HG03342 (cell line): ENCODE measurements around the gene EFNB1.

Experiments used
- ATAC-seq: cut with Tn5 transposase; IDR thresholded peaks from one replicate; pipeline ENCODE4 v1.9.1; 2021; ENCODE audit warnings: mild to moderate bottlenecking, moderate library complexity; ENCODE audit not compliant: unreplicated experiment

The EFNB1 gene

DNA sequence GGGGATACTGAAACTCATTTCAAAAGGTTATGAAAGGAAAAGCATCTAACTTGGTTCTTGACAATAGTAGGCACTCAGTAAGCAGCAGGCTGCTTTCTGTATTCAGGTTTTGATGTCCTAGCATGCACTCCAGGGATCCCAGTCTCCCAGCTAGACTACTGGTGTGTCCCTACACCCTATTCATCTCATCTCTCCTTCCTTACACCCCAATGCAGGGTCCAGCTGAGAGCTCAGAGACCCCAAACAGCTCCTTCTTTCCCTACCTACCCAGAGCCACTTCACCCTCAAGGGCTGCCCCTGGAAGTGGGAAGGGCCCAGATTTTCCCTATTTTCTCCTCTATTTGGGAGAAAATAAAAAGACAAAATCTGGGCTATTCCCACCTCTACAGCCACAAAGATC is 1.6 kb upstream of the EFNB1 start:
- ATAC-seq: no peak

DNA sequence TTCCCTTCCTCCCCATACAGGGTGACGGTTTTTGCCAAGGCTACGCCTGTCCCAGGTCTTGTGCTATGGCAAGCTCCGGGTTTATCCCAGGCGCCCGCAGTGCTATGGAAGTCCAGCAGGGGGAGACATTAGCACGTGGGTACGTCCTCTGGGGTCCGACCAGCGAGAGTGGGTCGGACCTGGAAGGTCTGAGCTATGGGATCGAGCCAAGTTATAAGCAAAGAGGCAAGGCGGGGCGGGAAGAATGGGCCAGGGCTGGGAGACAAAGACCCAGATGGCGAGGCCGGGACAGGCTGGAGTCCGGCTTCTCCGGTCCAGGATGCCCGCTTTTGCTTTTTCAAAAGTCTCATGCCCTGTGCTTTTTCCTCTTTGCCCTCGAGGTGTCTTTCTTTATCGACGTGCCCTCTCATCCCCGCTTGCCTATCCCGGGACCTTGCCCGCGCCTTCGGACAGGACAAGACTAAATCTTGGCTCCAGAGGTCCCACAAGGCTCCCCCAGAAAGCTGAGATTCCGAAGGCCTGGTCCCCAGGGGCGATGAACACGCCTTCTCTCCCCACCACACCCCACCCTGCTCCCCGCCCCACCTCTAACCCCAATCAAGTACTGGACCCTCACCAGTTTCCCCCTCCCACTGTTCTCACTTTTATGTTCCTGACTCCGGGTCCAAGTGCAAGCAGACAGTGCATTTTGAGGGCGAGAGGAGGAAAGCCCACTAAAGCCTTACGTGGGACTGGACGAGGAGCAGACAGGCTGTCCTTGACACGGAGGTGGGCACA is 785 bp upstream of the EFNB1 start:
- ATAC-seq: peak; percentile 45

DNA sequence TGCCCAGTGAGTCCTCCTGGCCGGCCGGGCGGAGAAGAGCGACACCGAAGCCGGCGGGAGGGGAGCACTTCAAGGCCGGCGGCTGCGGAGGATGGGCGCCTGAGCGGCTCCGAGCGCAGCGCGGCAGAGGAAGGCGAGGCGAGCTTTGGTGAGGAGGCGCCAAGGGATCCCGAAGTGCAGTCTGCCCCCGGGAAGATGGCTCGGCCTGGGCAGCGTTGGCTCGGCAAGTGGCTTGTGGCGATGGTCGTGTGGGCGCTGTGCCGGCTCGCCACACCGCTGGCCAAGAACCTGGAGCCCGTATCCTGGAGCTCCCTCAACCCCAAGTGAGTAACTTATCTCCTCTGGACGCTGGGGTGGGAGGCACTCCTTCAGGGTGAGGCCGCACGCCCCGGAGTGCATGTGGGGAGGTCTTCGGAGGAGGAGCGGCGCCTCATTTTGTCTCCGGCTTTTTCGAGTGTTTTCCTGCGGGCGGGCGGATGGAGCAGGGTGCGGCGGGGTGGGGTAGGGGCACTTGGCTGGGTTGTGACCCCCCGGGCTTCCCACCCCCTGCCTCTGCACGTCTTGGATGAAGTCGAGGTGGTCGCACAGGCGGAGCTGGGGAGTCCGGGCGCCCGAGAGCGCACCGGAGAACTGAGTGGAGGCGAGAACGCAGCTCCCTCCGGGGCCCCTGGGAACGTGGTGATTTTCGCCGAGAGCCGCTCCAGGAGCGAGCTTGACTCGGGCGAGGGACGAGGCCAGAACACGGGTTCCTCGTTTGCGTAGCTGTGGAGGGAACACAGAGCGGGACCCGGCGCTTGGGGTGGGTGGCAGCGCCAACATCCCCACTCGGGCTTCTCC is 979 bp downstream of the EFNB1 start:
- ATAC-seq: no peak

DNA sequence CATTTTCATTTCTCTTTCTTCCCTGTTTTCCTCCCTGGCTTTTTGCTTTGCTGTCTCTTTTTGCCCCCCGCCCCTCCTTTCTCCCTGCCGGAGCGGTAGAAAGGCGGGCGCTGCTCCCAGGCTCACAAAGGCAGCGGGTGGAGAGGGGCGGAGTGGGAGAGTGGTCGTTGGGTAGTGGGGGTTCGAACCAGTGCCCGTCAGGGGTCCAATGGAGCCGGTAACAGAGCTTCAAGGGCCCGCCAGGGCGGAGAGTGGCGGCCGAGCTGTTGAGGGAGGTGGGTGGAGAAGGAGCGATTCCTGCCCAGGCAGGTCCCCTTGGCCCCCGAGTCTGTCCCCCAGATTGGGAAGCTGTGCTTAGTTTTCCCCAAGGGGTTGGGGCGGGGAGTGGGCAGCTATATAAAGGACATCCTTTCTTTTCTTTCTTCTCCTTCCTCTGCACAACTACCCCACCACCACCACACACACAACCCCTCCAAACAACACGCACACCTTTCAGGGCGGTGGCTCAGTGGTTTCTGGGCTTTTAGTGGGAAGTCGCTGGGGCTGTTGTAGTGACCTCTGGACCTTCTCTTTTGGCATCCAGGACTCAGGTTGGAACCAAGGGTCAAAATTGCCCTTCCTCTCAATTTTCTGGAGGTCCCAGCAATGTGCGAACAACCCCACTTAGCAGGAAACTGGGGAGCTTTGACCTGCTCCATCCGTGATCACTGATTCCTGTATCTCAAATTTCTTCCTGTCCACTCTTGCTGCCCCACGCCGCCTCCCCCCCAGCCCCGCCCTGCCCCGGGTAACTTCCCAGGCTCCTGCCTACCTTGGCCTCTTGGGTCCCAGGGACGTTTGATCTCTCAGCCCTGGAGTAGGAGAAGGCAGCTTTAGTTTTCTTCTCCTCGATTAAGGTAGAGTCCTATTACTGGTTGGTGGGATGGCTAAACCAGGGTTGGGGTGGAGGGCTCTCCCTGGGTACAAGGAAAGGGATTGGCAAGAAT is 1.9 kb downstream of the EFNB1 start:
- ATAC-seq: no peak

DNA sequence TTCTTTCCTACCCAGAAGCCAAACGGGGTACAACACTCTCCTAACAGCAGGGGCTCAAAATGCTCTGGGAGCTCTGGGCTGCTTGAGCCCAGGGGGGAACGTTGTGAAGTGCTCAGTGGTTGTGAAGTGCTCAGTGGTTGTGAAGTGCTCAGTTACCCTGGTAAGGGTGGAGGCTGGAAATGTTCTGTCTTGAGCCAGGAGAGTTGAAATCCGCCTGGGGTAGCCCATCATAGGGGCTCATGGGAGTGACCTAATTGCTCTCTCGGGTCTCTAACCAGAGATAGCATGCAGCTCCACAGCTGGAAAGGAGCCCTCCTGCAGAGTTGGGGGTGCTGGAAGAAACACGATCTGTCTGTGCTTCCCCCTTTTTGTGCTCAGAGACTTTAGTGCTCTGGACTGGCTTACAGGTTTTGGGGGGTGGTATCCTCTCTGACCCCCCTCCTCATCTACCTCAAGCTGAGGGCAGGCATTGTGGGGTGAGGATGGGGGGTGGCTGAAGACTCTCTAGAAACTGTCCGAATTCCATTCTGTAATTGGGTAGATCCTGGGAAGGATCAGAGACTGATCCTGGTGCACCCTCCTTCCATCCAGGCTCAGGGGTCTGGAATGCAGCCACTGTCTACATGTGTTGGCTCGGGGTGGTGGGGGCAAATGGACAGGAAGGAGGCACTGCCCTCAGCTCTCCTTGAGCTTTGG is 2.7 kb downstream of the EFNB1 start:
- ATAC-seq: no peak

DNA sequence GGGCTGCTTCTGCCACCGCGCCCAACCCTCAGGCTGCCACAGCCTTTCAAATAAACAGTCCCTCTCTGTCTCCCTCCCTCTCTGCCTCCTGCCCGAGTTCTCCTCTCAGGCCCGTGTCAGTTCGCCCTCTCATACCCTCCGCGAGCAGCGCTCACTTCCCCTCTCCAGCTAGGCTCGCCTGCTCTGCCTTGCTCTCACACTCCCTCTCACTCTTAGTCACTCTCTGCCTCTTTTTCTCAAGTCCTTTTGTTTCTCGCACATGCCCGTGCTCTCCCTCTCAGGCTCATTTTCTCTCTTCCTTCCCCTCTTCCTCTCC is 3.2 kb downstream of the EFNB1 start:
- ATAC-seq: peak; percentile 42

DNA sequence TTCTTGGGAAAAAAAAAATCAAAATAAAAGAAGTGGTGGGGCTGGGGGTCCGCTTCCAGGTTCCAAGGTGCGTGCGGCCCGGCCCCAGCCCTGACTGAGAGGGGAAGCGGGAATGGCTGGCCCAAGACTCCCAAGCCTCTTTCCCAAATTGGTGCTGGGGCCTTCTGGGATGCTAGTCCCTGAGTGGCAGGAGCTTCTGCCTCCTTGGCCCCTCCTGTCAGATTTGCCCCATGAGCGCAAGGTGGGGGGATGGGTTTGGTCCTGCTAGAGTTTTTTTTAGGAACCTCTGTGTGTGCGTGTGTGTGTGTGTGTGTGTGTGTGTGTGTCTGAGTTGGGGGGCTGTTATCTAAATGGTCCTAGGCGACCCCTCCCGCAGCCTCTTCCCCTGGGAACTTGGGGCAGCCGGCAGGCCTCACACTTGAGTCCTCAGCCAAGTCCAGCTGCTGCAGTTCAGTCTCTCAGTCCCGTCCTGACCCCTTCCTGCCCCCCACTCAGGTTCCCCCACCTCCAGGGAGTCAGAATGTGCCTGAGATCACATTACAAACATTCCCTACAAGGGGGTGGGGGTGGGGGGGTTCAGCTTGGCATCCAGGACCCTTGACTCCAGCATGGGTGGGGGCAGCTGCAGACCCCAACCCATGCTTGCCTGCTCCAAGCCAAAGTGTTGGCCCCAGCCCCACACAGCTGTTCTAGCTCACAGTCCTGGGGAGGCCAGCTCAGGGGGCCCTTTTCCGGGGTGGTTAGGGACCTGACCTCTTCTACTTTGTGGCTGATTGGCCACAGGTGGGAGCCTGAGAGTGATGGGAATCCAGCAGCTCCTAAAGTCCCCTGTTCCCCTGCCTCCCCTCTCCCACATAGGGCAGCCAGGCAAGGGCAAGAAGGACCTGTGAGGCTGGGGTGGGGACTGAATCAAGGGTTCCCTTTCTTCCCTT is 4.0 kb downstream of the EFNB1 start:
- ATAC-seq: no peak

DNA sequence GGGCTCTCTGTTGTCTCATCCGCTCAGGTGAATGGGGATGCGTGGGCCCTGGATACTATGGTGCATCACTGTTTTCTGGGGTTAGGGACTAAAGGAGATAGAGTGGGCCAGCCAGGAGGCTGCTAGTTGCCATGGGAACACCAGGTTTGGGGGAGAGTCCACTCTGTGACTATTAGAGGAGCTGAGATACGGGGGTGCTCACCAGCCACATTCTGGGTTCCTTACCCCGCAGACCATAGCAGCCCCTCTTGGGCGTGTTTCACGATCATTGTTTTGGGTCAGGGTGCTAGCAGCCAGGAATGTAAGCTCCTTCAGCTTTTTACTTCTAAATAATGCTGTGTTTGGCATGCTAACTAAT is 4.6 kb downstream of the EFNB1 start:
- no peak for ATAC-seq

DNA sequence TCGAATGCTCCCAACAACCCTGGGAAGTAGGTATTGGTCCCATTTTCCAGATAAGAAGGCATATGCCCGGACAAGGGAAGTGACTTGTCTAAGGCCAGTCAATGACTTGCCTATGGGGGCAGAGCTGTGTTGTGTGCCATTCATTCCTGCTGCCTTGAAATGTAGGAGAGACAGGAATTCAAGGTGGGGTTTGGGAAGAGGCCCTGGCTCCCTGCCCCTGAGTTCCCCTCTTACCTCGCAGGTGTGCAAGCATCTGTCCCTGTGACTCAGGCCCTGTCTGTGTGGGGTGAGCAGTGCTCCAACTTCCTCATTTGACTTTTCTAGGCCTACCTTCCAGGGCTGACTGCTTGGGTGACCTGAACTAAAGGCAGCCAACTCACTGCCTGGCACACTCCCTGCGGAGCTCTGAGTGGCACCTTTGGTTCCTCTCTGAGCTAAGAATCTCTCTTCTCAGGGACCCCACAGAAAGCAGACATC is 5.1 kb downstream of the EFNB1 start:
- no peak for ATAC-seq

DNA sequence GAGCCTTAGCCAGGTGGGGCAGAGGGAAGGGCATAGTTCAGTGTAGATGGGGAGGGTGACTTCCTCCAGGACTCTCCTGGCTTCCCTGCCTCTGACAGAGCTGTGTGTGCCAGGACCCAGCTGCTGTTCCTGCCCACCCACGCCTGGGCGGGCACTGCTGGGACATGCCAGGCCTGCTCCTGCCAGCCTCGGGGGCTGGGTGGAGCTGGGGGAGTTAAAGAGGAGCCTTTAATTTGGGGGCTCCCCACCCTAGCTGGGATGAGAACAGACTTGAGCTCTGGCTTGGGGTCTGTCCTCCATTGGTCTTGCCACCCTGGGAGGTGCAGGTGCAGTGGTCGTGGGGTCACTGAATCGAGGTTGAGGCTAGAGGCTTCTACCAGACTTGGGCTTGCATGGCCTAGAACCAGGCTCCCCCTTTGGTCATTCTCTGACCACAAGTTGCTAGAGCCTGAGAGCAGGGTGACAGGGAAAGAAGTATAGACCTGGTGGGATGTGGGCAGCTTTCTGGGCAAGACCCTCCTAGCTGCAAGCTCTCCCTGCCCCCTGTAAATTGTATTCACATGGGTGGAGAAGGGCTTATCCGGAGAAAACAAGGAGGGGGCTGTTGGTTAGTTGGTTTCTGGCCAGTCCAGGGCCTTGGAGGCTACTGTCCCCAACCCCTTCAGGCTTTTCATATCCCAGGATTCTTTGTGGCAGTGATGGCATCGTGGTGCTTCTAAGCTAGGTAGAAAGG is 5.7 kb downstream of the EFNB1 start:
- no peak for ATAC-seq

DNA sequence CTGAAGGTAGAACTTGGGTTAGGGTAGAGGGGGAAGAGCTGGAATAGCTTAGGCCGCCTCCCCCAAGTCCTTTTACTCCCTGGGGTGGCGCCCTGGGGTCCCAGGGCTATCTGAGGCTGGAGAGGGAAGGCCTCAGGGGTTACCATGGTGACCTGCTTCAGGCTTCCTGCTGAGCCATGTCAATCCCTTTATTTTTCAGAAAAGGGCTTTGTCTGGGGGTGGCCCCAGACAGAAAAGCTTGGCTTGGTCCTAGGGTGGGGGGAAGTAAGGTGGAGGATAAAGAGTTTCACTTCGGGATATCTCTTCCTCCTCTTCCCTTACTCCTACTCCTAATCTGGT is 6.3 kb downstream of the EFNB1 start:
- ATAC-seq: no peak

DNA sequence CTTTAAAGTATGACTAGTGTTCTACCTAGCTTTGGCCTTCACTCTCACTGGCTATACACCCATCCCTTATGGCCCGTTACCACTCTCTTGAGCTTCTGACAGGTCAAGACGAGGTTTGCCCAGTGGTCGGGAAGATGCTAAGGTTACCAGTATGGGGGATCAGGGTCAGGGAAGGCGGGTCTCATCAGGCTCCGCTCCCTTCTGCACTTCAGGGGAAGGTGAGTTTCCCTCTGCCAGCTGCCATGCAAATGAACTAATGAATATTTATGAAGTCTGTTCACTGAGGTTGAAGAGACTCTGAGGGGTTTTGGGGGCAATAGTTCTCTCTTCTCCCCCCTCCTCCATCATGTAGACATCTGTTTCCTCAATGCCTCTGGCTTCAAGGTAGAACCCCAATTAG is 6.6 kb downstream of the EFNB1 start:
- no peak for ATAC-seq

DNA sequence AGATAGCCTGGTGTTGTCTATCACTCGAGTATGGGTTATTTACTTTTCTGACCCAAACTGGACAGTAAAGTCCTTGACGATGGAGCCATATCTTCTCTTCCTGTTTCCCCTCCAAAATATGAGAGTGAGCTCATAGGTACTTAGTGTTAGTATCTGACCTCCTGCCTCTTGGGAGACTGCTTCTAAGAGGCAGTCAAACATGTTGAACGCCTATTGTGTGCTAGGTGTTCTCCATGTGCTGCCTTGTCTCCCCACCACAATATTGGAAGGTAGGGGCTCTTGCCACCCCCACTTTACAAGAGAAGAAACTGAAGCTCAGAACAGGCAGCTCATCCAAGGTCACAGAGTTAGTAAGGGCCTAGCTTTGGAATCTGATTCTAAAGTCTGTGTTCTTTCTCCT is 8.3 kb downstream of the EFNB1 start:
- no peak for ATAC-seq

DNA sequence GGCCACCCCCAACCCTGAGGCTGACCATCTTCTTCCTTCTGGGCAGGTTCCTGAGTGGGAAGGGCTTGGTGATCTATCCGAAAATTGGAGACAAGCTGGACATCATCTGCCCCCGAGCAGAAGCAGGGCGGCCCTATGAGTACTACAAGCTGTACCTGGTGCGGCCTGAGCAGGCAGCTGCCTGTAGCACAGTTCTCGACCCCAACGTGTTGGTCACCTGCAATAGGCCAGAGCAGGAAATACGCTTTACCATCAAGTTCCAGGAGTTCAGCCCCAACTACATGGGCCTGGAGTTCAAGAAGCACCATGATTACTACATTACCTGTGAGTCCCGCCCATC is 9.7 kb downstream of the EFNB1 start:
- ATAC-seq: no peak

DNA sequence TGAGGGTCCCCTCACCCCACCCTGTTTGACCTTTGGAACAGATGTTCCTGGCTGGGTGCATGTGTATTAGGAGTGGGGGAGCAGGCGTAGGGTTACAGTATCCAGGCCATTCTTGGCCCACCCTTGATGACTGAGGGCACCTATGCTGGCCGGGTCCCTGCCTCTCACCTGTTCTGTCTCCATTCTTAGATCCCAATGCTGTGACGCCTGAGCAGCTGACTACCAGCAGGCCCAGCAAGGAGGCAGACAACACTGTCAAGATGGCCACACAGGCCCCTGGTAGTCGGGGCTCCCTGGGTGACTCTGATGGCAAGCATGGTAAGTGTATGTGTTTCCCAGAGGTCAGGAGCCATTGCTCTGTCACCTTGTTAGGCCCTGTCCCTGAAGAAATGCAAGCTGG is 10.9 kb downstream of the EFNB1 start:
- no peak for ATAC-seq

DNA sequence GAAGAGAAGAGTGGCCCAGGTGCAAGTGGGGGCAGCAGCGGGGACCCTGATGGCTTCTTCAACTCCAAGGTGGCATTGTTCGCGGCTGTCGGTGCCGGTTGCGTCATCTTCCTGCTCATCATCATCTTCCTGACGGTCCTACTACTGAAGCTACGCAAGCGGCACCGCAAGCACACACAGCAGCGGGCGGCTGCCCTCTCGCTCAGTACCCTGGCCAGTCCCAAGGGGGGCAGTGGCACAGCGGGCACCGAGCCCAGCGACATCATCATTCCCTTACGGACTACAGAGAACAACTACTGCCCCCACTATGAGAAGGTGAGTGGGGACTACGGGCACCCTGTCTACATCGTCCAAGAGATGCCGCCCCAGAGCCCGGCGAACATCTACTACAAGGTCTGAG is 11.4 kb downstream of the EFNB1 start:
- ATAC-seq: no peak

DNA sequence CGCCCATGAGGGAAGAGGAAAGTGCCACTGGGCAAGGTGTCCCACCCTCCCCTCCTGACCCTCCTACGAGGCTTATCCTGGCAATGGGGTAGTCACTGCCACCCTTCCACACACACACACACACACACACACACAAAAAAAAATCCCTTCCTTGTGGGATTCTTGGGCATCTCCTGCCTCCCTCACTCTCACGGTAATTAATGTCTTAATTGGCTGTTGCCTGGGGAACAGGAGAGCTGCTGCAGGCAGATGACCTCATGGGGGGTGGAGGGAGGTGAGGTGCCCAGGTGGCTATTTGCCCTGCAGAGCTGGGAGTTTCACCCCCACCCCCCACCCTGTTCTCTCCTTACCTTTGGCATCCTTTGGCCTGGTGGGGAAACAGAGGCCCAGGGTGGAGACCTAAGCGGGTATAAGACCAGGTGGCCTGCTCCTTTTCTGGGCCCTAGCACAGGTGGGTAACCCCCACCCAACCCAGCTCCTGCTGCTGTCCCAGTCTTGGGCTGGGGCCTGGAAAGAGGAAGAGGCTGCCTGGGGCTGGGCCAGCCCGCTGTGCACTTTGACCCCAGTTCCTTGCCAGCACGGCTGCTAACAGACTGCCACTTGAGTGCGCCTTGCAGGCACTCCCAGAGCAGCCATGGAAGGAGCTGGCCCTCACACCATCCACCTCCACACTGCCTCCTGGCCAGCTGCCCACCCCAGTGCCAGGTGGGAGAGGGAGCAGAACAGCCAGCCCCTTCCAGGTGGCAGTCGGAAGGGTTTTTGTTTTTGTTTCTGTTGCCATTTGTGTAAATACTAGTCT is 12.6 kb downstream of the EFNB1 start:
- no peak for ATAC-seq

DNA sequence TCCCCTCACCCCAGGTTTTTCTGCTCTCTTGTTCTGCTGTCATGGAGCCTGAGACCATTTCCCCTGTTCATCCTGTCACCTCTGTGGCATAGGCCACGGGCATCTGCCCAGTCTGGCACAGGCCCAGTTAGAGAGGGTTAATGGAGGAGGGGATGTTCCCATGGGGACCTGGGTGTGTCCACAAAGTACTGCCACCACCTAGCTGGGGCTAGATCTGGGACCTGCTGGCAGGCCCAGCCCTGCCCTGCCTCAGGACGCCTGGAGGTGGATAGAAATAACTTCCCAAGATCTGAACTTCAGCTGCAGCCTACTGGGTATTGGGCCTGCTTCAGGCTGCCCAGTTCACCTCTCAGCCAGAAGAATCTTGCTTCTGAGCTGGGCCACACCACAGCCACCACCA is 13.5 kb downstream of the EFNB1 start:
- no peak for ATAC-seq
